ENCODE data around the gene PLEKHA4. TPM values are rescaled to one million over a fixed set of nuclear protein-coding genes. Genes with fewer than 3 reads are reported as not detected.

Gene PLEKHA4
- total and polyA plus RNA-seq, 9 of the 15 experiments (the other 6 are each of a cell fraction or from before 2014, with no cell fraction given), result 0.07 to 30.8 (median 11.4) TPM

DNA sequence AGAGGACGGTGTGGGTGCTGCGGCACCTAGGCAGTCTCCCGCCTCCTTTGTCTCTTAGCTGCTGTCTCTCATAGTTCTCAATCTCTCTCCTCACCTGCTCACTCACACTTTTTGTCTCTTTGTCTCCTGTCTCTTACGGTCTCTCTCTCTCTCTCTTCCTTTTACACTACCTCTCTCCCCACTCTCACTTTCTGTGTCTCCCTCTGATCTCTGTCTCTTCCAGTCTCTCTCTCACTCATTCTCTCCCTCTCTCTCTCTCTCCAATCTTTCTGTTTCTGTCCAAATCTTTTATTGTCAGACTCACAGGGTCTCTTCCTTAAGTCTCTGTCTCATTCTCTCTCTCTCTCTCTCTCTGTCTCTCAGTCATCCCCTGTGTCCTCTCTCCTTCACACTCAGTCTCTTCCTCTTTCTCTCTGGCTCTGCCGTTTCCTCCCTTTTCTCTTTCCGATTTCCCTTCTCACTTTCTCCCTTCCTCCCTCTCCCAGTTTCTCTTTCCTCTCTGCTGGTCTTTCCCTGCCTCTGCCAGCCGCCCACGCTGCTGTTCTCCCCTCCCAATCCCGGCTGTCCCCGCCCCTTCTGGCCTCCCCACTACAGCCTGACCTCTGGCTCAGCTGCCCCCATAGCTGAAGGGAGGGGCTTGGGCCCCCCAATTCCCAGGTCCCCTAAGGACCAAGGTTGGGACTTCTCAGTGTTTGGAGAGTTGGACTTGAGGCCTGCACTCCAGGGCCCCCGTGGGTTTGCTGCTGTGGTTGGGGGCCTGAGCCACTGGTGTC, at the start of gene PLEKHA4 (continued):
- TF ChIP-seq, protein P1, sequence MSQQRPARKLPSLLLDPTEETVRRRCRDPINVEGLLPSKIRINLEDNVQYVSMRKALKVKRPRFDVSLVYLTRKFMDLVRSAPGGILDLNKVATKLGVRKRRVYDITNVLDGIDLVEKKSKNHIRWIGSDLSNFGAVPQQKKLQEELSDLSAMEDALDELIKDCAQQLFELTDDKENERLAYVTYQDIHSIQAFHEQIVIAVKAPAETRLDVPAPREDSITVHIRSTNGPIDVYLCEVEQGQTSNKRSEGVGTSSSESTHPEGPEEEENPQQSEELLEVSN (IDR thresholded peaks at IDR 0.05; ENCODE audit: borderline replicate concordance in 1 of 2, extremely low read depth in 1 of 2, insufficient read depth in 1 of 2, insufficient read length in 1 of 2, low read depth in 1 of 2, low read length in 1 of 2, poor library complexity in 1 of 2, severe bottlenecking in 1 of 2), result no peak
- TF ChIP-seq, protein P2, sequence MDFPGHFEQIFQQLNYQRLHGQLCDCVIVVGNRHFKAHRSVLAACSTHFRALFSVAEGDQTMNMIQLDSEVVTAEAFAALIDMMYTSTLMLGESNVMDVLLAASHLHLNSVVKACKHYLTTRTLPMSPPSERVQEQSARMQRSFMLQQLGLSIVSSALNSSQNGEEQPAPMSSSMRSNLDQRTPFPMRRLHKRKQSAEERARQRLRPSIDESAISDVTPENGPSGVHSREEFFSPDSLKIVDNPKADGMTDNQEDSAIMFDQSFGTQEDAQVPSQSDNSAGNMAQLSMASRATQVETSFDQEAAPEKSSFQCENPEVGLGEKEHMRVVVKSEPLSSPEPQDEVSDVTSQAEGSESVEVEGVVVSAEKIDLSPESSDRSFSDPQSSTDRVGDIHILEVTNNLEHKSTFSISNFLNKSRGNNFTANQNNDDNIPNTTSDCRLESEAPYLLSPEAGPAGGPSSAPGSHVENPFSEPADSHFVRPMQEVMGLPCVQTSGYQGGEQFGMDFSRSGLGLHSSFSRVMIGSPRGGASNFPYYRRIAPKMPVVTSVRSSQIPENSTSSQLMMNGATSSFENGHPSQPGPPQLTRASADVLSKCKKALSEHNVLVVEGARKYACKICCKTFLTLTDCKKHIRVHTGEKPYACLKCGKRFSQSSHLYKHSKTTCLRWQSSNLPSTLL (IDR thresholded peaks at IDR 0.05), result 0 out of 2 replicates have a peak, but pooled peaks have one; percentile 65
- no peak for TF ChIP-seq SIN3B (IDR thresholded peaks at IDR 0.05; ENCODE audit: low read depth)
- TF ChIP-seq SNRNP70 (optimal IDR thresholded peaks at IDR 0.05; ENCODE audit: low read depth, low read length), result no peak
- TF ChIP-seq EP400 (IDR thresholded peaks at IDR 0.05), result peak; percentile 49
- no peak for TF ChIP-seq CBX1 (IDR thresholded peaks at IDR 0.05; ENCODE audit: low read depth)
- no peak for TF ChIP-seq TEAD1 (CRISPR knock-in tag; IDR thresholded peaks at IDR 0.05)
- TF ChIP-seq GABPA (tag; conservative IDR thresholded peaks at IDR 0.05; ENCODE audit: low read depth), result no peak
- no peak for TF ChIP-seq ZNF436 (CRISPR knock-in tag; IDR thresholded peaks at IDR 0.05)
- no peak for TF ChIP-seq CREB1 (IDR thresholded peaks at IDR 0.05)
- no peak for TF ChIP-seq CREB1 (CRISPR knock-in tag; IDR thresholded peaks at IDR 0.05)
- no peak for TF ChIP-seq MYNN (IDR thresholded peaks at IDR 0.05)
- no peak for TF ChIP-seq MYNN (CRISPR knock-in tag; IDR thresholded peaks at IDR 0.05)
- TF ChIP-seq, protein P3, sequence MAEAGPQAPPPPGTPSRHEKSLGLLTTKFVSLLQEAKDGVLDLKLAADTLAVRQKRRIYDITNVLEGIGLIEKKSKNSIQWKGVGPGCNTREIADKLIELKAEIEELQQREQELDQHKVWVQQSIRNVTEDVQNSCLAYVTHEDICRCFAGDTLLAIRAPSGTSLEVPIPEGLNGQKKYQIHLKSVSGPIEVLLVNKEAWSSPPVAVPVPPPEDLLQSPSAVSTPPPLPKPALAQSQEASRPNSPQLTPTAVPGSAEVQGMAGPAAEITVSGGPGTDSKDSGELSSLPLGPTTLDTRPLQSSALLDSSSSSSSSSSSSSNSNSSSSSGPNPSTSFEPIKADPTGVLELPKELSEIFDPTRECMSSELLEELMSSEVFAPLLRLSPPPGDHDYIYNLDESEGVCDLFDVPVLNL (CRISPR knock-in tag; IDR thresholded peaks at IDR 0.05; ENCODE audit: low read depth), result no peak
- TF ChIP-seq ZNF444 (CRISPR knock-in tag; IDR thresholded peaks at IDR 0.05), result no peak
- TF ChIP-seq KDM2B (CRISPR knock-in tag; IDR thresholded peaks at IDR 0.05), result no peak
- TF ChIP-seq, protein P4, sequence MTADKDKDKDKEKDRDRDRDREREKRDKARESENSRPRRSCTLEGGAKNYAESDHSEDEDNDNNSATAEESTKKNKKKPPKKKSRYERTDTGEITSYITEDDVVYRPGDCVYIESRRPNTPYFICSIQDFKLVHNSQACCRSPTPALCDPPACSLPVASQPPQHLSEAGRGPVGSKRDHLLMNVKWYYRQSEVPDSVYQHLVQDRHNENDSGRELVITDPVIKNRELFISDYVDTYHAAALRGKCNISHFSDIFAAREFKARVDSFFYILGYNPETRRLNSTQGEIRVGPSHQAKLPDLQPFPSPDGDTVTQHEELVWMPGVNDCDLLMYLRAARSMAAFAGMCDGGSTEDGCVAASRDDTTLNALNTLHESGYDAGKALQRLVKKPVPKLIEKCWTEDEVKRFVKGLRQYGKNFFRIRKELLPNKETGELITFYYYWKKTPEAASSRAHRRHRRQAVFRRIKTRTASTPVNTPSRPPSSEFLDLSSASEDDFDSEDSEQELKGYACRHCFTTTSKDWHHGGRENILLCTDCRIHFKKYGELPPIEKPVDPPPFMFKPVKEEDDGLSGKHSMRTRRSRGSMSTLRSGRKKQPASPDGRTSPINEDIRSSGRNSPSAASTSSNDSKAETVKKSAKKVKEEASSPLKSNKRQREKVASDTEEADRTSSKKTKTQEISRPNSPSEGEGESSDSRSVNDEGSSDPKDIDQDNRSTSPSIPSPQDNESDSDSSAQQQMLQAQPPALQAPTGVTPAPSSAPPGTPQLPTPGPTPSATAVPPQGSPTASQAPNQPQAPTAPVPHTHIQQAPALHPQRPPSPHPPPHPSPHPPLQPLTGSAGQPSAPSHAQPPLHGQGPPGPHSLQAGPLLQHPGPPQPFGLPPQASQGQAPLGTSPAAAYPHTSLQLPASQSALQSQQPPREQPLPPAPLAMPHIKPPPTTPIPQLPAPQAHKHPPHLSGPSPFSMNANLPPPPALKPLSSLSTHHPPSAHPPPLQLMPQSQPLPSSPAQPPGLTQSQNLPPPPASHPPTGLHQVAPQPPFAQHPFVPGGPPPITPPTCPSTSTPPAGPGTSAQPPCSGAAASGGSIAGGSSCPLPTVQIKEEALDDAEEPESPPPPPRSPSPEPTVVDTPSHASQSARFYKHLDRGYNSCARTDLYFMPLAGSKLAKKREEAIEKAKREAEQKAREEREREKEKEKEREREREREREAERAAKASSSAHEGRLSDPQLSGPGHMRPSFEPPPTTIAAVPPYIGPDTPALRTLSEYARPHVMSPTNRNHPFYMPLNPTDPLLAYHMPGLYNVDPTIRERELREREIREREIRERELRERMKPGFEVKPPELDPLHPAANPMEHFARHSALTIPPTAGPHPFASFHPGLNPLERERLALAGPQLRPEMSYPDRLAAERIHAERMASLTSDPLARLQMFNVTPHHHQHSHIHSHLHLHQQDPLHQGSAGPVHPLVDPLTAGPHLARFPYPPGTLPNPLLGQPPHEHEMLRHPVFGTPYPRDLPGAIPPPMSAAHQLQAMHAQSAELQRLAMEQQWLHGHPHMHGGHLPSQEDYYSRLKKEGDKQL (CRISPR knock-in tag; IDR thresholded peaks at IDR 0.05; ENCODE audit: borderline replicate concordance), result no peak
- no peak for TF ChIP-seq ZNF24 (IDR thresholded peaks at IDR 0.05)
- TF ChIP-seq ZNF384 (IDR thresholded peaks at IDR 0.05; ENCODE audit: low read depth, low read length), result no peak
